CMK (cell line): Measurements from ENCODE around the gene RRM1.

ENCODE experiments used
- DNase-seq: peaks from one replicate; pipeline ENCODE4 v3.0.0-alpha.2; 2010; ENCODE audit warnings: low read depth

RRM1 gene

DNA sequence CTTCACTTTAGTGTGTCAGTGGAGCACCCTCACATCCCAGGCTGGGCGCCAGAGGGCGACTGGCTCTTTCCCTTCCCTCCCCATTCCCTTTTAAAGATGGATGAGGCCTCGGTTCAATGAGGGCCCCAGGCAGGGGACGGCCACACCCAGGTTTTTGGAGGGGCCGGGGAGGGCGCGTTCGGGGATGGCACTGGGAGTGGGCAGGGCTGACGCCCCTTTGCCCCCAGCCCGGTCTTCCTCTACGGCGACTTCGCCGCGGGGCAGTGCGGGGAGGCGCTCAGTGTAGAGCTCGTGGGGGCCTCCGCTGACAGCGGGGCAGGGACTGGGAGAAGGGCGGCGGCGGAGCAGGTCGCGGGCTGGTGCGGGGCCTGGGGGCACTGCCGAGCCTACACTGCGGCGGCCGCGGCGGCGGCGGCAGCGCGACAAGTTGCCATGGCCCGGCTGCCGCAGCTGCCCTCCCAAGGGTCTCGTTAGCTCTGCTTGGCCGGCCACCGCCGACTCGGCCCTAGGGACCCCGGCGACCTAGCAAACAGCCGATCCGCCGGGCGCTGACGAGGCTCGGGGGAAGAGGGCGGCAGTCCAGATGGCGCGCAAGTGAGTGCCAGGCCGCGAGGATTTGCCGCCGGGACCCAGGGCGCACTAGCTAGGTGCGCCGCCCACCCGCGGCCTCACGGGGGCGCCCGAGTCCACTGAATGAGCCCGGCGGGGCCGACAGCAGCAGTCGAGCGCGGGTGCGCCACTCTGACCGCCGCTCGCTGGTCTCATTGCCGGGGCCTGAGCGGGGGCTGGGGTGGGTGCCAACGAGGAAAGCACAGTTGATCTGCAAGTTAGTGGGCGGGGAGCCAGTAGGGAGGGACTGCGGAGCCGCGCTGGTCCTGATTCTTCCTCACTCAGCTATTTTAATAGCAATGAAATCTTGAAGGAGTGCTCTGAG, 92.7 kb downstream of the RRM1 start:
- DNase-seq, result no peak
